SIG-M5 treated with dmso at 0.1 percent for 504 hours (cell line): ENCODE data around the gene WDR45B.
A peak's percentile ranks its signal among the peaks of the same experiment; 100 is the strongest.

Experiments
- DNase-seq: peaks from one replicate; lab custom pipeline; 2025; ENCODE audit not compliant: unreplicated experiment; lab: John Stamatoyannopoulos, UW

Gene WDR45B

DNA sequence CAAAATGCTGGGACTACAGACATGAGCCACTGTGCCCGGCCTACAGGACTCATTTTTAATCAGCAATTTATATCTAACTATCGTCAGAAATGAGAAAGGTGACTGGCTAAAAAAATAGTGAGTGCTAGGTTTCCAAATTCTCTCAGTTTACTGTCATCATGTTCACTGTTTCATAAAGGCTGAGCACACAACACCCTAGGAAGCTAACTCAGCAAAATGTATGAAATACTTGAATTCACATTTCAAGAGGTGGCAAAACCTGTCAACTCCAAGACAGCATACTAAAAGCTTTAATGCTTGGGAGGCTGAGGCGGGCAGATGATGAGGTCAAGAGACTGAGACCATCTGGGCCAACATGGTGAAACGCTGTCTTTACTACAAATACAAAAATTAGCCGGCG is 16.7 kb downstream of the WDR45B start:
- no peak for DNase-seq

DNA sequence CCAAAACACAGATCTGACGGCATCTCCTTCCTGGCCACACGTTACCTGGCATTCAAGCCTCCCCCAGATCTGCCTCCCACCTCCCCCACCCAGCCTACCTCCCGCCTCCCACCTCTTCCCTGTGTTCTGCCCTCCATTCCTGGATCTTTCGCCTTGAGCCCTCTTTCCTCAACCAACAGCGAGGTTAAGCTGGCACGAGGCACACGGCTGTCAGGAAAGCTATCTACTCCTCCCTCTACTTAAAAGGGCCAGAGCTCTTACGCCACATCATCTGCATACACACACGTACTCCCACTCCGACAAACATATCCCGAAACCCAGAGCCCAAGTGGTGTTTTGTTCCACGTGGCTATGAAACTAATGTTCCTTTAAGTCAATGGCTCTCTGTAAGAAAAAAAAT is 18.0 kb downstream of the WDR45B start:
- DNase-seq = no peak

DNA sequence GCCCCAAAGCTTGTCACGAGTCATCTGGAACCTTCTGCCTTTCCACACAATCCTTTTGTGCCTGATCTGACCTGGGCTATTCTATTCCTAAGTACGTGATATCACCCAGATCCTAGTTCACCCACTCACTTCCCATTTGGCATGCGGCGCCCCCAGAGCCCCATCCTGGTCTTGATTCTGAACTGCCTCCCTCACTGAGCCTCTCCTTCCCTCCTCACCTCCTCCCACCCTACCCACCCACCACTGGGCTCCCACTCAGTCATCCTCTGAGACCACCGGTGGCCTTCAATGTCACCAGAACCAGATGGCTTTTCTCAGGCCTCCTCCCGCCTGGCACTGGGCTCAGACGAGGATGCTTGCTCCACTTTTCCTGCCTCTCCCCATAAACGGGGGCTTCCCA is 18.5 kb downstream of the WDR45B start:
- no peak for DNase-seq

DNA sequence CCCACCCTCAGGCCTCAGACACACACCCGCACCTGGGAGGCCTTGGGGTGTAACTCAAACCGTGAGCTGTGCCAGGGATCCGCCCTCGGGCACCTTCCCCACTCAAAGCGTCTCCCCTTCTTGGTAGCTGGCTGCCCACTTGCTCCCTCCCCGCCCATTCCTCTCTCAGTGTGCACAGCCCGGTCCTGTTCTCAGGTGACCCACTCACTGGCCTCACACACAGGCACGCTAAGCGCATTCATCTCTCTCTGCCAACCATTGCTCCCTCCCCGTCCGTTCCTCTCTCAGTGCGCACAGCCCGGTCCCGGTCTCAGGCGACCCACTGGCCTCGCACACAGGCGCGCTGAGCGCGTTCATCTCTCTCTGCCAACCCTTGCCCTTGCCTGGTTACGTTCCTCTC is 20.8 kb downstream of the WDR45B start:
- DNase-seq = no peak

DNA sequence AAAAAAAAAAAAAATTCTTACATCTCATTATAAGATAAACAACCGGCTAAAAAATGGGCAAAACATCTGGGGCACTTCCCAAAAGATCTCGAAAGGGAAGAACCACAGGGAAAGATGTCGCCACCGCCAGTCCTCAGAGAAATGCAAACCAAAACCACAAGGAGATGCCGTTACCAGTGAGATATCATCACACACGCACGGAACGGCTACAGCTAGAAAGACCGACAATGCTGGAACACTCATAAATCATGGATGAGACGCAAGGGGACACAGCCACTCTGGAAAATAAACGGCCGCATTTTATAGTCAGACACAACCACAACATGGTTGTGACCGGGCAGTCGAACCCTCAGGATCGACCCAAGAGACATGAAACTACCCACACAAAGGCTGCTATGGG is 24.5 kb downstream of the WDR45B start:
- no peak for DNase-seq

DNA sequence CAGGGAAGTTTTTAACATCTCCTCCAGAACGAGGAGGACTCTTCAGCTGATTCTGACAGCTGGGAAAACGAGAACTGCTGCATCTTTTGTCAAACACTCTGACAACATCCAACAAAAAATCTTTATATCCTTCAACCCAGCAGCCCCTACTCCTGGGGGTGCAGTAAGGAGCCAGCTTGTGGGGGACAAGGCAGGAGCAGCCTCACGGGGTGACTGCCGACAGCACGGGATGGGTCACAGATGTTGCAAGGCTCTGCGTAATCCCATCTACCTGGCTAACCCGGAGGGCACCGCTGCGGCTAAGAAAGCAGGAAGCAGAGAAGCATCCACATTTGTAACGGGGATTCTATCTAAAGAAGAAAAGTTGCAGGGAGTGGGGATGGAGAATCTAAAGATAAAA is 28.6 kb downstream of the WDR45B start:
- no peak for DNase-seq

DNA sequence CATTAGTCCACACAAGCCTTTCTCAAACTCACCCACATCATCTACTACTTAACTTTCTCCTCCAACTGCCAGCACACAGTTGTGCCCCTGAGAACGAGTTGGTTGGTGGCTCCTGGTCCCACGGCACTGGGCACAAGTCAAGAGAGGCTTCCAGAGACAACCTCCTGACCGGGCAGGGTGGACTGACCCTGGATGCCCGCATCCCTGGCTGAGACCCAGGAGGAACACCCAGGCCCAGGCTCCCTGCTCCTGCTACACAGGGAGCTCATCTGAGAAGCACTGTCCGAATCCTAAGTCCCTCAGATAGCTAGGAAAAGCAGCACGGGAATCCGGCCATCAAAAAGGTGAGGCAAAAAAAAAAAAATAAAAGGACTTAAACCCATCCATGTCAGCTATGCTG is 29.0 kb downstream of the WDR45B start:
- DNase-seq = no peak

DNA sequence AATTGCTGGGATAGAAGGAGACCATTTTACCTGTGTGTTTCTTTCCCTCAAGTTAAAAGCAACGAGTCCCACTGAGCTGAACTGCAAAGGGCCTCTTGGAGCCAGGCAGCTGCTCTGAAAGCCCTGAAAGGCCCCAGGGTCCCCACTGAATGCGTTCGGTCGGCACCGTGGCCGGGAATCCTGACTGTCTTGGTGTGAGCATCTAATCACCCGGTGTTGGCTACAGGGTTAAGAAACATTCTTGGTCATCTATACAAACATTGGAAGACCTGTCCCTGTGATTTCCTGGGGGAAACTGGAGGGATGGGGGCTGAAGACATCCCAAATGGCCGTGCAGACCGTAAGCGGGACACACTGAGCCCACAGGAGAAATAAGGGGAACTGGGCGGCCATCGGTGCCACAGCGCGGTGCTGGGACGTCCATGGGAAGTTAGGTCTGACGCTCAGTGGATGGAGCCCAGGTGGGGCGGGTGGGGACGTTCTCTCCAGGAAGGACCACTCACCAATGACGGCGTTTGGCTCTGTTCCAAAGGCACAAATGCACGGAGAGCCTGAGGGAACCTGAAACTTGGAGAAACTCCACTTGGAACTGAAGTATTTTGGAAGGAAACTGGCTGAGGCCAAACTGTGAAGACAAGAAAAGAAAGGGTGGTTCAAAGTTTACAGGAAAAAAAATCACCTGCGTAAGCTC is 32.1 kb downstream of the WDR45B start:
- DNase-seq = no peak

DNA sequence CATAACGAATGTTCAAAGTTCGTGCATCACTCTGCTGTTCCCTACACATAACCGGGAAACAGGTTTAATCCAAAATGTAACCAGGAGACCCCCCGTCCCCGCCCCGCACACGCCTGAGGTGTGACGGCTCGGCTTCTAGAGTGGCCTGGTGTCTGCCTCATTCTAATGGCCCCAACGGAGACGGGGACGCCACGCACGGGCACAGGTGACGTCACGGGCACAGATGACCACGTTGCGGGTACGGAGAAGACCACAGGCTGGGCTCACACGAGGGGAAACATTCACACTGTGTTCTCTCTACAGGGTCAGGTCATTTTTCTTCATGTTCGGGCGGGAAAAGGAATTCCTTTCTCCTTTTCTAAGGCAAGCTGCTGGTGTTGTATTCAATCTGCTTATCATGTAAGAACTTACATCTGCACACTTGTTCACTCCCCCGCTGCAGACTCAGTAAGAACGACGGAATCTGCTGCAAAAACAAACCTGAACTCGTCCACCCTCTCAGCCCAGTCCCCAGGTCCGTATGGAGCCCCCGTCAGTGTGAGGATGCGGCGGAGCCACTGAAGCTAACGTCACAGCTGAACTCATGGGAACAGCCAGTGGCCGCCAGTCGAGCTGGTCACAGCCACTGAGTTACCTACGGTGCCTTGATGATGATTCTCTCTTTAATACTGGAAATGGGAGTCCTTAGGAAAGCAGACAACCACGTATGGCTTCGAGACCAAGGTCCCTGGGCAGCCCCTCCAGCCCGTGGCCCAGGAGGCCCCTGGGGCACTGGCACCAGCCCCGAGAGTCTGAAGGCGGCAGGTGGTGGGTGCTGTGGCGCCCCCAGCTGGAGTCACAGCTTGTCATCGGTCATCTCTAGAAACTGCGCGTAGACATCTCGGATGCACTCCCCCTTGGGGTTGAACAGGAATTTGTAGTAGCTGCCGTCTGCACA is 32.9 kb downstream of the WDR45B start:
- DNase-seq = no peak

DNA sequence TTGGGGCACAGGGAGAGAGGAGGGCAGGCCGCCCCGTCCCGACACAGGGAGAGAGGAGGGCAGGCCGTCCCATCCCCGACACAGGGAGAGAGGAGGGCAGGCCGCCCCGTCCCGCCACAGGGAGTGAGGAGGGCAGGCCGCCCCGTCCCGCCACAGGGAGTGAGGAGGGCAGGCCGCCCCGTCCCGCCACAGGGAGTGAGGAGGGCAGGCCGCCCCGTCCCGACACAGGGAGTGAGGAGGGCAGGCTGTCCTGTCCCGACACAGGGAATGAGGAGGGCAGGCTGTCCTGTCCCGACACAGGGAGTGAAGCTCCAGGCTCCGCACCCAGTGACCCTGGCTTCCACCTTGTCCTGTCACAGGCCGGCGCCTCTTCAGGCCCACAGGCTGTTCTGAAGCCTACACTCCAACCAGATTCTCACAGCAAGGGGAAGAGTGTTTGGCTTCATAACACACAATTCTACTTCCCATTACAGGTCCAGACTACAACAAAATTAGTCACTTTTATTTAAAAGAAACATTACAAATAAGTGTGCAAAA is 34.1 kb downstream of the WDR45B start:
- DNase-seq = no peak

DNA sequence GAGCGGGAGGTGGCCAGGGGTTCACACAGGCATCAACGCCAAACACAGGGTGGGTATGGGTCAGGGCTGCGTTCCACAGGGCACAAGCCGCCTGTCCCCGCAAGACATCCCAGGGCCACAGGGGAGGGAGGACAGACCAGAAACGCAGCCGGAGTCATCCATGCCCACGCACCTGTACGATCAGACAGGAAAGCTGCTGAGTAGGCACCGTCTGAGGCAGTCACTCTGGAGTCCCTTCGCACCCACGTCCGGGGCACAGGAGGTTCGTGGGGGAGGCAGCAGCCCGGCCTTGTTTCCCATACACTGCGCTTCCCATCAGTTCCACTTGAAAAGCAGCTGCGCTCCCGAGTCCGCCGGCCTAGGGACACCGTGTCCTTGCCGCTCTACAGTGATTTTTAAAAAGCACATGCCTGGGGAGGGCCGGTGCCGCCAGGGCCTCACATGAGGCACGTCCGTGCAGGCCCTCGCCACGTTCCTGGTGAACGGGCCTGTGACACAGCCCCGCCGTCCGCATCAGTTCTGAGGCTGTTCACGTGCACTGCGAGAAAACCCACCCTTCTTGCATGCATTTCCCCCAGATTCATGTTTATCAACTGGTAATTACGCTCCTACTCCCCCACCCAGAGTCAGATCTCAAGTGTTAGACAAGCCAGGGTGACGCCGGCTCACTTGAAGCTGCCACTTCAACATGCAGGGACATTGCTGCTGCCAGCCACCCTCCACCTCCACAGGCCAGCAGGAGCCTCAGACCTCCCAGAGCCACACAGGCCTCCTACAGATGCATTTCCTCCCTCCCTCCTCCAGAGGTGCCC is 34.8 kb downstream of the WDR45B start:
- DNase-seq = no peak

DNA sequence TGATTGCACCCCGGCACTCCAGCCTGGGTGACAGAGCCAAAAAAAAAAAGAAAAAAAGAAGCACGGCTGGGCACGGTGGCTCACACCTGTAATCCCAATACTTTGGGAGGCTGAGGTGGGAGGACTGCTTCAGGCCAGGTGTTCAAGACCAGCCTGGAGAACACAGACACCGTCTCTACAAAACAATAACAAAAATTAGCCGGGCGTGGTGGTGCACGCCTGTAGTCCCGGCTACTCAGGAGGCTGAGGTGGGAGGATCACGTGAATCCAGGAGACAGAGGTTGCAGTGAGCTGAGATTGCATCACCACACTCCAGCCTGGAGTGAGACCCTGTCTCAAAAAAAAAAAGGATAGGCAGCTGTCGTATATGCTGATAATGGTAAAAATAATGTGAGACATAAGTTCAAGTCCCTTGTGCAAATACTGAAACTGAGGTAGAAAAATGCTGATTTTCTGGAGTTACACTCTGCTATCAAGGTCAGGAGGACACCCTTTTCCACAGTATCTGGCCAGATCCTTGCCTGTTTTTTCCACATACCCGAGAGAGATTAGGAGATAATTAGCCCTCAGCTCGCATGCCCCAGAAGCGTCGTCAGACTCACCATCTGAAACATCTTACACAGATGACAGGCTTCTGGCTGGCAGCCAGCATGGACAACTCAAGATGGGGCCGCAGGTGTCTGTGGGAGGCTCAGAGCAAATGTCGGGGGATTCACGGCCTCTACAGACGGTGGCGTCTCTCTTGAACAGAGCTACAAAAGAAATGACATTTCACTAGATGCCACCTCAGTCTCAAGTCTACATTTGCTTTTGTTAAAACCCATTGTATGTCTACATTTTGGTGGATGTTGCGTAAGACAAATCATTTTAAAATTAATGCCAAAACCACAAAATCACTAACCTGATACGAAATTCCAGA is 36.8 kb downstream of the WDR45B start:
- DNase-seq = no peak

DNA sequence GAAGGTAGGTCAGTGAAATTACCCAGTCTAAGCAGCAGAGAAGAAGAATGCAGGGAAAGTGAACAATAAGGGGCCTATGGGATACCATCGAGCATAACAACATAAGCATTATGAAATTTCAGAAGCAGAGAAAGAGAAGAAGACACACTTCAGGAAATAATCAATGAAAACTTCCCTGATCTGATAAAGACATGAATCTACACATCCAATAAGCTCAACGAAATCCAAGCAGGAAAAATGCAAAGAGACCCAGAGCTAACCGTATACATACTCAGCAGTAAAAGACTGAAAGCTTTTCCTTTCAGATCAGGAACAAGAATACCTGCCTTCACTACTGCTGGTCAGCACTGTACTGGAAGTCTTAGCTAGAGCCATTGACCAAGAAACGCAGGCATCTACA is 38.6 kb downstream of the WDR45B start:
- DNase-seq = no peak

DNA sequence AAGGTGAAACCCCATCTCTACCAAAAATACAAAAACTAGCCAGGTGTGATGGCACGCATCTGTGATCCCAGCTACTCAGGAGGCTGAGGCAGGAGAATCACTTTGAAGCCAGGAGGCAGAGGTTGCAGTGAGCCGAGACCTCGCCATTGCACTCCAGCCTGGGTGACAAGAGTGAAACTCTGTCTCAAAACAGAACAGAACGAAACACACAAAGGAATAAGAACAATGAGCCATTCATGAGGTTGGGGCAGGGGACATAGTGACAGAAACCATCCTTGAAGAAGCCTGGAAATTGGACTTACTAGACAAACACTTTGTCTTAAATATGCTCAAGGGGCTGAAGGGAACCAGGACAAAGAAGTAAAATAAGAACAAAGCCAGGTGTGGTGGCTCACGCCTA is 39.4 kb downstream of the WDR45B start:
- DNase-seq = no peak

DNA sequence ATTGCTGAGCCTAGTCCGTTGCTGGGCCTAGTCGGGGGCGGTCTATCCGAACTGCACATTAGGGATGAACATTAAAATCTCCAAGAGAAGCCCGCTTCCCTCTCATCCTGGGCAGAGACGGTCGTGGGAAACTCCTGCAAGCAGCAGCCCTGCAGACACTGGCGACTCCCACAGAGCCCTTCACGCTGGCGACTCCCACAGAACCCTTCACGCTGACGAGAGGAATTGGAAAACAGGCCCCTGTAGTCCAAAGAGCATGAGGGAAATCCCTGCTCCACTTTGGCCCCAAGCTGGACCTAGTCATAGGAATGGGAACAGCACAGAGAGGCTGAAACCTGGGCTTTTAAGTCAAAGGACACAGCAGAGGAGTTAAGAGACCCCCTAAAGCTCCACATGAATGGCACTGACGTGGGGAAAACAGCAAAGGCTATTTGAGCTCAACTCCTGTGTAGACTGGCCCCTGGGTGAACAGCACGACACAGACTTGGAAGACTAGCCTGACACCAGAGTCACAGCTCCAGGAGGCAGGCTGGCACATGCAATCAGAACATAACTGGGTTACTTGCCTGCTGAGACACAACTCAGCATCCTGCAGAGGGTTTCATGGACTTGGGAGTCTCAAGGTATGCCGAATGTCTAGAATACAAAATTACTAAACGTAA is 42.2 kb downstream of the WDR45B start:
- DNase-seq = no peak

DNA sequence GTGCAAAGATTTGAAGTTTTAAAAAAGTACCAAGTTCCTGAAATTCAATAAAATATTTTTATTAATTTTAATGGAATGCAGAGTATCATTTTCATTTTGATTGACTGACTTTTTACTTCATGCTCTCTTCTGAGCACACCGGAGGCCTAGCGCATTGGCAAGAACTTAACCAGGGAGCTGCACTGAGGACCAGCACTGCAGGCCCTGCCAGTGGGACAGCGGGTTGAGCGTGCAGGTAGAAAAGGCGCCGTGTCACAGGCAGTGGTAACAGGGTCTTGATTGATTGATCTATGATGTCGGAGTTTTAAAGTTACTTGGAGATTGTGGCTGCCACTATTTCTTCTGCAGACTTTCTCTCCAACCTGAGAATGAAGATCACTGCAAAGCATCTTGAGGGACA is 43.7 kb downstream of the WDR45B start:
- no peak for DNase-seq

DNA sequence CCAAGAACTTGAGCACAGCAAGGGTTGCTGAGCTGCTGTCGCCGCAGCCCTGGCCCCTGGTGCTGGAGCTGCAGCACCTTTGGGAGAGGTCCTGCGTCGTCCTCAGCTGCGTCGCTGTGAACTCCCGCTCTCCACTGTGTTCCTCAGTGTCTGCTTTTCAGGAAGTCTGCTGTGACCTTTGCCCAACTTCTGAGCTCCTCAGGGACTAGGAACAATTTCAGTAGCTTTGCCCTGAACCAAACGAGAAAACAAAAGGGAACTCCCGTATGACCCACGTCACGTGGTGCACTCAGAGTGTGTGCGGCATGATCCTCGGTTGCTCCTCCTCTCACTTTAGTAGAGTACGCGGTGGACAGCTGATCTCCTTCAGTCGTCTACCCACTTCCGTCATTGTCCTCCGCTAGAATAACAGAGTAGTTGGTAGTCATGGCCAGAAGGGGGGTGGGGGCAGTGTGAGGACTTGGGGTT is 44.2 kb downstream of the WDR45B start:
- peak; percentile 39 for DNase-seq

DNA sequence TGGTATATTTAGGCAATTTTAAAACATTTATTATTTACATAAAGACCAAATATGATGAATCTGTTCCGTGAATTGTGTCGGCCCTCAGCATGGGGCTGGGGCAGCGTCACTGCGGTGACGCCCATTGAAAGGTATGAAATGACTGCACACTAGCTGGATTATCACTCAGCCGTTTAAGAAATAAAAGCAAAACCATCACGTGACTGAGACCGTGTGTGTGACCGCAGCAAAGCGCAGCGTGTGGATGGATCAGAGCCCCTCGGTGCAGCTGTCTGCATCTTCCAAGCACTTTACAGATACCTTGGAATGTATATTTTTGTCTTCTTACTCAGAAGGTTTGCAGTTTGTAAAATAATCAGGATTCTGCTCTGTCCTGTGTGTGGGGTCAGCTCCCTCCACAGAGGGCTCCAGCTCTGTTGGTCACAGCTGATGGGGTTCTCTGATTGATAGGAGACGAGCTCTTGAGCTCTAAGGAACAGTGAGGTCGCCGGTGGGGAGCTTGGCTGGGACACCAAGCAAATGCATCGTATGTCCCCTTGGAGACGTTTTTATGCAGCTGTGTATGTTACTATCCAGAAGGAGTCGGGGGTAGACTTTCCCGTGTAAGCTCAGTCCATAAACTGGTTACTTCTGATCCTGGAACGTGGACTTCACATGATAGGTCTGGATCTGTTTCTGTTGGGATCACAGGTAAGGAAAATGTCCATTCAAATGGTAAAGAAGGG is 45.1 kb downstream of the WDR45B start:
- DNase-seq = no peak

DNA sequence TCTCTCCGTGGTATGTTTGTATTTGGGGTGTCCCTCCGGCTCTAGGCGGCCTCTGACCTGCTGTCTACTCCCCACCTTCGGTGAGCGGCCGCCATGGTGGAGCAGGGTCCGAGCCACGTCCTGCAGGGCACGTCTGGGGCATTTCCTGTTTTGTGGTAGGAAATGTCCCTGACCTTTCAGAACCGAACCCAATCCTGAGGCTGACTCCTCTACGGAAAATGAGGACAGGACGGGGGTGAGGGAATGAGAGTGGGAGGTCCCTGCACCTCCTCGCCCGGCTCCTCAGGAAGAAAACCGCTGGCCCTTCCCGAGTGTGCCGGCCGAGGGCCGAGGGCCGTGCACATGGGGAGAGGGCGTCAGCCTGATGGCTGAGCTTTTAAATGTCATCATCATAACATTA is 45.8 kb downstream of the WDR45B start:
- no peak for DNase-seq
